GM19043 (cell line): ENCODE measurements around the gene AKIRIN1.
"Not testable (repeated sequence)": the region's sequence is repeated elsewhere in the genome, so short reads cannot be mapped to it uniquely, and the experiment has no call there.

Experiments
- ATAC-seq: cut with Tn5 transposase; IDR thresholded peaks from one replicate; pipeline ENCODE4 v1.9.1; 2021; ENCODE audit warnings: low read depth; ENCODE audit not compliant: unreplicated experiment

Gene AKIRIN1

GRCh38 chr1:39036678-39037077 lies 45.6 kb downstream of the AKIRIN1 start:
- ATAC-seq, result no peak

- ATAC-seq, result no peak
Observed at GRCh38 chr1:39043513-39043912, 52.4 kb downstream of the AKIRIN1 start.

GRCh38 chr1:39044762-39045161 lies 53.7 kb downstream of the AKIRIN1 start:
- no peak for ATAC-seq

GRCh38 chr1:39045231-39045630 lies 54.2 kb downstream of the AKIRIN1 start:
- no peak for ATAC-seq

- no peak for ATAC-seq
Observed at GRCh38 chr1:39046613-39047210, 55.6 kb downstream of the AKIRIN1 start.

GRCh38 chr1:39047374-39048229 lies 56.5 kb downstream of the AKIRIN1 start:
- no peak for ATAC-seq

GRCh38 chr1:39048745-39049370 lies 57.8 kb downstream of the AKIRIN1 start:
- ATAC-seq, result no peak

- no peak for ATAC-seq
Observed at GRCh38 chr1:39050001-39050400, 58.9 kb downstream of the AKIRIN1 start.

GRCh38 chr1:39051193-39051850 lies 60.2 kb downstream of the AKIRIN1 start:
- not testable (repeated sequence) for ATAC-seq

GRCh38 chr1:39051956-39052355 lies 60.9 kb downstream of the AKIRIN1 start:
- no peak for ATAC-seq

- ATAC-seq, result not testable (repeated sequence)
Observed at GRCh38 chr1:39055213-39055710, 64.2 kb downstream of the AKIRIN1 start.
